Nephron progenitor cell (in vitro differentiated cells): ENCODE measurements around the gene HNMT.
"Not testable (repeated sequence)": the region's sequence is repeated elsewhere in the genome, so short reads cannot be mapped to it uniquely, and the experiment has no call there.

Experiments
- DNase-seq: peaks from one replicate; pipeline ENCODE4 v3.0.0; 2021
- H3K27ac Mint-ChIP-seq: 2 replicates; pipeline ENCODE4 v1.8.0; 2021; ENCODE audit warnings: mild to moderate bottlenecking, moderate library complexity, mixed read lengths
- H3K27me3 Mint-ChIP-seq: 2 replicates; pipeline ENCODE4 v1.8.0; 2021; ENCODE audit warnings: mild to moderate bottlenecking, low read depth, mixed read lengths; ENCODE audit not compliant: poor library complexity
- H3K36me3 Mint-ChIP-seq: 2 replicates; pipeline ENCODE4 v1.8.0; 2021; ENCODE audit warnings: low read depth, mixed read lengths
- H3K4me1 Mint-ChIP-seq: 2 replicates; pipeline ENCODE4 v1.8.0; 2021; ENCODE audit warnings: mixed read lengths
- H3K4me3 Mint-ChIP-seq: 2 replicates; pipeline ENCODE4 v1.8.0; 2021; ENCODE audit warnings: mild to moderate bottlenecking, moderate library complexity, mixed read lengths
- H3K9me3 Mint-ChIP-seq: 2 replicates; pipeline ENCODE4 v1.8.0; 2021; ENCODE audit warnings: mild to moderate bottlenecking, moderate library complexity, mixed read lengths
- CTCF ChIP-seq: fragments of 200-600 bp; sonication (generic); IDR thresholded peaks from 2 replicates; pipeline ENCODE4 v1.5.0; 2021; ENCODE audit warnings: antibody characterized with exemption

HNMT gene

DNA sequence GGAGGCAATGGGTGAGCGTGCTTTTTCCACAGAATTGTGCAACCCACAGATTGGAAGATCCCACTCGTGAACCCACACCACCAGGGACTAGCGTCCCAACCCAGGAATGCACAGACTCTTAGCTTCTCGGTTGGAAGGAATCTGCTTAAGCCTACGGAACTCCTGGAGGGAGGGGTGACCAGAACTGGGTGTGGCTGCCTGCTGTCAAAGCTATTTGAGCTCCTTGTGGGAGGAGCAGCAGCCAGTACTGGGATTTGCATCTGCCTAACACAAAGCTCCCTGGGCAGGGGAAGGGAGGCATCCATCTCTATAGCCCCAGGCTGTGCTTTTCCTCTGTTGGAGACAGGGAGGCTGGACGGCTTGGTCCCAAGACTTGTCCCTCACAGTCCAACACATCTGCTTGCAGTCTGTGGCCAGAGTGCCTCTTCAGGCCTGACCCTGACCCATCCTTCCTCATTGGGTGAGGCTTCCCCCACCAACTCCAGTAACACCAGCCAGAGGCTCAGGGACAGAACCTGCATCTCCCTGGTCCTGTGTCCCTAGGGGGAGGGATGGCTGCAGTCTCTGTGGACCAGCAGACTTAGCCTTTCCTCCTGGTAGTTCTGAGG, 27.9 kb downstream of the HNMT start:
- no peak for TF ChIP-seq CTCF
- Mint-ChIP-seq H3K27ac (no peak overlapping the region), H3K27me3 (no peaks in the 10 kb centered on the region), H3K4me3 (no peak overlapping the region), H3K36me3 (peaks cover 56% of the 10 kb centered on the region), H3K9me3 (peaks cover 56% of the 10 kb centered on the region), H3K4me1 (no peaks in the 10 kb centered on the region)
- no peak for DNase-seq

GRCh38 chr2:137993715-137994476, 29.6 kb downstream of the HNMT start:
- Mint-ChIP-seq H3K9me3 (peaks cover 58% of the 10 kb centered on the region), H3K36me3 (peaks cover 46% of the 10 kb centered on the region)
- not testable (repeated sequence) for H3K27me3 Mint-ChIP-seq, H3K4me1 Mint-ChIP-seq, H3K4me3 Mint-ChIP-seq, H3K27ac Mint-ChIP-seq, DNase-seq

- DNase-seq, H3K27me3 Mint-ChIP-seq, H3K4me3 Mint-ChIP-seq, H3K4me1 Mint-ChIP-seq, H3K27ac Mint-ChIP-seq: not testable (repeated sequence)
- peaks cover 32% of the 10 kb centered on the region for H3K36me3 Mint-ChIP-seq
- H3K9me3 Mint-ChIP-seq = peaks cover 53% of the 10 kb centered on the region
These were observed 31.1 kb downstream of the HNMT start for GRCh38 chr2:137995368-137995767.

GRCh38 chr2:137996158-137996557, 31.9 kb downstream of the HNMT start:
- not testable (repeated sequence) for DNase-seq, H3K27ac Mint-ChIP-seq, H3K27me3 Mint-ChIP-seq, H3K4me3 Mint-ChIP-seq, H3K4me1 Mint-ChIP-seq
- Mint-ChIP-seq H3K9me3 (peaks cover 53% of the 10 kb centered on the region), H3K36me3 (peaks cover 24% of the 10 kb centered on the region)

DNA sequence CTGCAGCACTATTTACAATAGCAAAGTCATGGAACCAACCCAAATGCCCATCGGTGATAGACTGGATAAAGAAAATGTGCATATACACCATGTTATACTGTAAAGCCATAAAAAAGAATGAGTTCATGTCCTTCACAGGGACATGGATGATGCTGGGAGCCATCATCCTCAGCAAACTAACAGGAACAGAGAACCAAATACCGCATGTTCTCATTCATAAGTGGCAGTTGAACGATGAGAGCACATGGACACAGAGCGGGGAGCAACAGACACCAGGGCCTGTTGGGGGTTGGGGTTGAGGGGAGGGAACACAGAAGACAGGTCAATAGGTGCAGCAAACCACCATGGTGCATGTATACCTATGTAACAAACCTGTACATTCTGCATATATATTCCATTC, 33.5 kb downstream of the HNMT start:
- Mint-ChIP-seq H3K9me3 (peaks cover 47% of the 10 kb centered on the region), H3K4me3 (no peak overlapping the region), H3K4me1 (no peaks in the 10 kb centered on the region), H3K27me3 (no peaks in the 10 kb centered on the region), H3K36me3 (peaks cover 18% of the 10 kb centered on the region), H3K27ac (no peak overlapping the region)
- DNase-seq = no peak
- TF ChIP-seq CTCF = no peak

DNA sequence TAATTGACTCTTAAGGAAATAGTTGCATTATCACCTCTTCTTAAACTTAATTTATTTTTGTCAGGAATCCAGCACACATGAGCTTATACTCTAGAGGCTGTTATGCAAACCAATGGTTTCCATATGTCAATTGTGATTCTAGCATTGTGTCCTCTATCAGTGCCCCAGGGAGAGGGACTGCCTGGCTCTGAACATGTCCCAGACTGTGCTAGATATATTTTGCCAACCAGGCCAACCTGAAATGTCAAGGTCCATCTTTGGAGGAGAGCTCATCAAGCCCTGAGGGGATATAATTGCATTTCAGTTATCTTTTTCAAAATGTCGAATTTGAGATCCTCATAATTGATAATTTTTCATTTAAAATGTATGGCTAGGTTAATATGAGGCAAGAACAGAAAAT, 34.2 kb downstream of the HNMT start:
- no peaks in the 10 kb centered on the region for H3K27me3 Mint-ChIP-seq
- H3K27ac Mint-ChIP-seq = no peak overlapping the region

GRCh38 chr2:137999273-137999672, 35.0 kb downstream of the HNMT start:
- H3K27me3 Mint-ChIP-seq = no peaks in the 10 kb centered on the region
- peaks cover 31% of the 10 kb centered on the region for H3K9me3 Mint-ChIP-seq
- DNase-seq = no peak
- H3K4me3 Mint-ChIP-seq = no peak overlapping the region
- no peak overlapping the region for H3K27ac Mint-ChIP-seq
- peaks cover 5% of the 10 kb centered on the region for H3K36me3 Mint-ChIP-seq
- no peak for TF ChIP-seq CTCF
- H3K4me1 Mint-ChIP-seq = no peaks in the 10 kb centered on the region

More for the DNA sequence above, 34.2 kb downstream of the HNMT start:
- DNase-seq = no peak
- no peak for TF ChIP-seq CTCF
- peaks cover 39% of the 10 kb centered on the region for H3K9me3 Mint-ChIP-seq
- H3K36me3 Mint-ChIP-seq = peaks cover 11% of the 10 kb centered on the region
- H3K4me3 Mint-ChIP-seq = no peak overlapping the region
- no peaks in the 10 kb centered on the region for H3K4me1 Mint-ChIP-seq
